ENCODE measurements around the gene MARCKSL1.

- TF ChIP-seq CTCF (IDR thresholded peaks at IDR 0.05) = peak in 1 of 4 experiments; percentile 7
- no peak for TF ChIP-seq POLR2AphosphoS5 (IDR thresholded peaks at IDR 0.05)
Measured at GRCh38 chr1:32333251-32333963, 2.6 kb downstream of the MARCKSL1 start.
